ENCODE results near the gene CLDN24.

Gene CLDN24

DNA sequence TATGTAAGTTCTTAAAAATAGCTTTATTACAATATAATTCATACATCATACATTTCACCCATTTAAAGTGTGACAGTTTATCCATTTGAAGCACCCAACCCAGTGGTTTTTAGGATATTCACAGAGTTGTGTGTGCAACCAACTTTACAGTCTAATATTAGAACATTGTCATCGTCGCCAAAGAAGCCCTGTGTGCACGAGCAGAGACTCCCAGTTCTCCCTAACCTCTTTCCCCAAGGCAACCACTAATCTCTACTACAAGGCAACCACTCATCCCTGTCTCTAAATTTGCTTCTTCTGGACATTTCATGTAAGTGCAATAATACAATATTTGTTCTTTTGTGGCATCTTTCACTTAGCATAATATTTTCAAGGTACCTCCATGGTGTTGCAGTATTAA is 49.8 kb downstream of the CLDN24 start:
- DNase-seq = no peak
